Activated T-cell treated with anti-CD3 and anti-CD28 coated beads for 4 hours (primary cell): ENCODE measurements around the gene TSPAN10.

Source experiments
- DNase-seq: peaks from one replicate; pipeline ENCODE4 v3.0.0-alpha.2; 2020

The TSPAN10 gene

DNA sequence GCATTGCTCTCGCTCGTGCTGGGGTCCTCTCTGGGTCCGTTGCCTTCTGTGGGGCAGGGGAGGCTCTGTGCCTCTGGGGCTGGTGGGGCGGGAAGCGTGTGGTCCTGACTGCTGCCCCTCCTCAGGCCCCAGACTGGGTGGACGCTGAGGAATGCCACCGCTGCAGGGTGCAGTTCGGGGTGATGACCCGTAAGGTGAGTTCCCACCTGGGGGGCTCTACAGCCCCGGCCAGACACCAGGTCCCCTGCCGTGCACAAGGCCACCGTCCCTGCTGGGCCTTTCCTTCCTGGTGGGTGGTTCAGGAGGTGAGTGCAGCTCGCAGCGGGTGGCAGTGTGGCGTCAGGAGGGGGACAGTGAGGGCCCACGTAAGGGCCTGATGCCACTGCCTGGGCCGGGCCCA, 53.6 kb downstream of the TSPAN10 start:
- no peak for DNase-seq

DNA sequence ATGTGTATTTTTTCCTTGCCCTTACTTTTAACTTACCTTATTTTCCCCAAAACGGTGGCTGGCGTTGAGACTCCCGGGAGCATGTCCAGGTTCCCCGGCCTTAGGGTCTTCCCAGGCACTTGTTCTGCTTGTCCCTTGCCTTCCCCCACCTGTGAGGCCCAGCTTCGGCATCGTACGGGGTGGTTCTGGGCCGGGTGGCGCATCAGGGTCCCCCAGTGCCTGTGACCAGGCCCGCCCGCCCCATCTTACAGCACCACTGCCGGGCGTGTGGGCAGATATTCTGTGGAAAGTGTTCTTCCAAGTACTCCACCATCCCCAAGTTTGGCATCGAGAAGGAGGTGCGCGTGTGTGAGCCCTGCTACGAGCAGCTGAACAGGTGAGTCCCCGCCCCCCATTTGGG, 54.2 kb downstream of the TSPAN10 start:
- no peak for DNase-seq

DNA sequence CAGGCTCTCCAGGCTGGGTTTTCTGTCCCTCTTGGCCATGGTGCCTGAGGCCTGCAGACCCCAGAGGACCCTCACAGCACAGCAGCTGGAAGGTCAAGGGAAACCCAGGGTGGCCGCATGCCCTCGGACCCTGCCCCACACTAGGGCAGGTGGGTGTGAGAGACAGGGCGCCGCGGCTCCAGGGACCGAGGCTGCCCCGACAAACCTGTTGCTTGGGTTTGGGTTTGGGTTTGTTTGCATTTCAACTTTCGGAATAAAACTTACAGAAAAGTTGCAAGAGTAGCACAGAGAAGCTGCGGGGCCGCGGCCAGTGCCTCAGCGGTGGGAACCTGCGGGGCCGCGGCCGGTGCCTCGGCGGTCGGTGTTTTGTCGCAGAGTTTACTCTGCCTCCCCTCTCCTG, 54.6 kb downstream of the TSPAN10 start:
- no peak for DNase-seq

DNA sequence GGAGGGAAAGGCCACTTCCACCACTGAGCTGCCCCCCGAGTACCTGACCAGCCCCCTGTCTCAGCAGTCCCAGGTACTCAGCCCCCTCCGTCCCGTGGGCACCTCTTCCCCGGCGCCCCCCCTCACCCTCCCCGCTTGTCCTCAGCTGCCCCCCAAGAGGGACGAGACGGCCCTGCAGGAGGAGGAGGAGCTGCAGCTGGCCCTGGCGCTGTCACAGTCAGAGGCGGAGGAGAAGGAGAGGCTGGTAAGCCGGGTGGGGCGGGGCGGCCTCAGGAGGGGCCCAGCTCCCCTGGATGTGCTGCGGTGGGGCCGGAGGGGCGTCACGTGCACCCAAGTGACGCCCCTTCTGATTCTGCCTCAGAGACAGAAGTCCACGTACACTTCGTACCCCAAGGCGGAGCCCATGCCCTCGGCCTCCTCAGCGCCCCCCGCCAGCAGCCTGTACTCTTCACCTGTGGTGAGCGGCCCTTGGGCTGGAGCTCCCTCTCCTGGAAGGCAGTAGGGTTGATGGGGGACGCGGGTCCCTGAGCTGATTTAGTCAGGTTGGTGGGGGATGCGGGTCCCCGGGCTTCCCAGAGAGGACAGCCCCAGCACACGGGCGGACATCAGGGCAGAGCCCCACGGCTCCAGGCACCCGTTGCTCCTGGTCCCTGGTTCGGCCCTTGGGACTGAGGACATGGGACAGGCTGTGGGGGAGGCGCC, 56.7 kb downstream of the TSPAN10 start:
- DNase-seq: no peak

DNA sequence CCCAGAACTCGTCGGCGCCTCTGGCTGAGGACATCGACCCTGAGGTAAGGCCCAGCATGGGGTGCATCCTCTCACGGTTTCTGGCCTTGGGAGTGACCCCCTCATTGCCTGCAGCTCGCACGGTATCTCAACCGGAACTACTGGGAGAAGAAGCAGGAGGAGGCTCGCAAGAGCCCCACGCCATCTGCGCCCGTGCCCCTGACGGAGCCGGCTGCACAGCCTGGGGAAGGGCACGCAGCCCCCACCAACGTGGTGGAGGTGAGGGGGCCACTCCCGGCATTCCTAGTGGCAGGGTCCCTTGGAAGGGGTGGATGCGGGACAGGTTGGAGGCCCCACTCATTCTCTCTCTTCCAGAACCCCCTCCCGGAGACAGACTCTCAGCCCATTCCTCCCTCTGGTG, 57.8 kb downstream of the TSPAN10 start:
- DNase-seq: no peak

DNA sequence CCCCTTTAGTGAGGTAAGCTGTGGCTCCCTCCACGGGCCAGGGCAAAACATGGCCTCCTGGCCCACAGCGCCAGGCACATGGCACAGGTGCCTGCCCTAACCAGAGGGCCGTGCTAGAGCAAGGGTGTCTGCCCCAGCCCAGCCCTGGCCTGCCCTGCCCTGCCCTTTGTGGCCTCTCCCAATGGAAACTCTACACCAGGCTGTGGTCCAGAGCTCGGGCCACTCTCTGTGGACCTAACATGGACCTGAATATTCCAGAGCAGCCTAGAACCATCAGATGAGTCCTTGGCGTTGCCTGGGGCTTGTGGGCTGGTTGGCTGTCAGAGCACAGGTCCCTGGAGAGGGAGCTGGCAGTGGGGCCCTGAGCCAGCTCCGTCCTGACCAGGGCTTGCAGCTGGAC, 58.2 kb downstream of the TSPAN10 start:
- DNase-seq: no peak

DNA sequence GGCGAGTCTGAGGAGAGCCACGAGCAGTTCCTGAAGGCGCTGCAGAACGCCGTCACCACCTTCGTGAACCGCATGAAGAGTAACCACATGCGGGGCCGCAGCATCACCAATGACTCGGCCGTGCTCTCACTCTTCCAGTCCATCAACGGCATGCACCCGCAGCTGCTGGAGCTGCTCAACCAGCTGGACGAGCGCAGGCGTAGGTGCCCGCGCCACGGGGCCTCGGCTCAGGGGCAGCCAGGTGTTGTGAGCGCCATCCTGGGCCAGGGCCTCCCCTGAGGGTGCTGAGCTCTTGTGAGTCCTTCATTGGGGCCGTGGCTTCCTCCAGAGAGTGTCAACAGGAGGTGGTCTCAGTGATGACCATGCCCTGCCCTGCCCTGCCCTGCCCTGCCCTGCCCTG, 58.8 kb downstream of the TSPAN10 start:
- no peak for DNase-seq

DNA sequence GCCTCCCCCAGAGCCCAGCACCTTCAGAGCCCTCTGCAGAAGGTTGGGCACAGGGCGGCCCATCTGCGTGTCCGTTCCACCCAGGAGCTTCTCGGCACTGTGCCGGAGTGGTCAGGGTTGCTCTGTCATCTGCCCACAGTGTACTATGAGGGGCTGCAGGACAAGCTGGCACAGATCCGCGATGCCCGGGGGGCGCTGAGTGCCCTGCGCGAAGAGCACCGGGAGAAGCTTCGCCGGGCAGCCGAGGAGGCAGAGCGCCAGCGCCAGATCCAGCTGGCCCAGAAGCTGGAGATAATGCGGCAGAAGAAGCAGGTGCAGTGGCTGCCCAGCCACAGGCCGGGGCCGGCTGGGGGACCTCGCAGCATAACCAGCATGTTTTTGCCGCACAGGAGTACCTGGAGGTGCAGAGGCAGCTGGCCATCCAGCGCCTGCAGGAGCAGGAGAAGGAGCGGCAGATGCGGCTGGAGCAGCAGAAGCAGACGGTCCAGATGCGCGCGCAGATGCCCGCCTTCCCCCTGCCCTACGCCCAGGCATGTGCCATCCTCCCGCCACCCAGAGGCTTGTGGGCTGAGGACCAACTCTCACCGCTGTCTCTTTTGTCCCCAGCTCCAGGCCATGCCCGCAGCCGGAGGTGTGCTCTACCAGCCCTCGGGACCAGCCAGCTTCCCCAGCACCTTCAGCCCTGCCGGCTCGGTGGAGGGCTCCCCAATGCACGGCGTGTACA, 59.4 kb downstream of the TSPAN10 start:
- DNase-seq: no peak

DNA sequence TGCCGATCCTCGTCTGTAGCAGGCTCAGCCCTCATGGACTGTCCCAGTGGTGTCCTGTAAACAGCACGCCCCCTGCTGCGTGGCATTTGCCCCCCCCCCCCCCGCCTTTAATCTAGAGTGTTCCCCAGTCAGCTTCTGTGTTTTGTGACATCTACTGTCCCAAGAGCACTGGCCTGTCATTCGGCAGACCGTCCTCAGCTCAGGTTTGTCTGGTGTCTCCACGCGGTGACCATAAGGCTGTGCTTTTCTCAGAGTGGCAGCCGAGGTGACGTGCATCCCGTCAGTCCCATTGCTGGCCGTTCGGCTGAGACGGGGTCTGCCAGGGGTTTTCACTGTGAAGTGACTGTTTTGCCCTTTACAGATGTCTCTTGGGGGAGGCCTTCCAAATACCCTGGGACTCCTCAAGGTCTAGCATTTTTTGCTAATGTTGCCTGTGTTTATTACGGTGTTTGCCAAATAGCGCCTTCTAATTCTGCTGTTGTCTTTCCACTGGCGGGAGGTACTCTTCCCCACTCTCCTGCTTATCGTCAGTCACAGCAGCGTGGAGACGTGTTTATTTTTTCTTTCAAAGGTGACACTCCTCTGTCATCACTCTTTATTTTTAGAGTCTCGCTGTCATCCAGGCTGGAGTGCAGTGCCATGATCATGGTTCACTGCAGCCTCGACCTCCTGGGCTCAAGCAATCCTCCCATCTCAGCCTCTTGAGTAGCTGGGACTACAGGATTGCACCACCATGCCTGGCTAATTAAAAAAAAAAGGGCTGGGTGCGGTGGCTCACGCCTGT, 60.5 kb downstream of the TSPAN10 start:
- DNase-seq: no peak
